HepG2 (cell line): ENCODE results near the gene COMMD7. TPM values are rescaled to one million over a fixed set of nuclear protein-coding genes. Genes with fewer than 3 reads are reported as not detected.
A peak's percentile ranks its signal among the peaks of the same experiment; 100 is the strongest.

ENCODE experiments used
- FOXC1 ChIP-seq: sonication (generic); formaldehyde crosslinking; IDR thresholded peaks from 2 replicates; pipeline ENCODE4 v1.8.0; 2022; ENCODE audit warnings: mild to moderate bottlenecking, missing genetic modification reagents, borderline replicate concordance
- MXD4 ChIP-seq: IDR thresholded peaks from 2 replicates; pipeline ENCODE4 v1.6.1; 2016; ENCODE audit warnings: mild to moderate bottlenecking, missing biosample characterization, missing genetic modification reagents
- RBFOX2 ChIP-seq: fragments of 200-400 bp; formaldehyde crosslinking; IDR thresholded peaks from 2 replicates; pipeline ENCODE4 v1.6.1; 2017; ENCODE audit warnings: low read depth, mild to moderate bottlenecking, low read length
- TARDBP ChIP-seq: sonication (generic); formaldehyde crosslinking; IDR thresholded peaks from 2 replicates; pipeline ENCODE4 v1.8.0; 2022; ENCODE audit warnings: mild to moderate bottlenecking, missing genetic modification reagents
- XBP1 ChIP-seq: sonication (generic); formaldehyde crosslinking; IDR thresholded peaks from 2 replicates; pipeline ENCODE4 v1.5.0; 2020; ENCODE audit warnings: missing genetic modification reagents
- ZNF224 ChIP-seq: sonication (generic); formaldehyde crosslinking; IDR thresholded peaks from 2 replicates; pipeline ENCODE4 v1.5.0; 2020; ENCODE audit warnings: mild to moderate bottlenecking, missing genetic modification reagents
- ZNF230 ChIP-seq: sonication (generic); formaldehyde crosslinking; IDR thresholded peaks from 2 replicates; pipeline ENCODE4 v1.4.0; 2020; ENCODE audit warnings: mild to moderate bottlenecking, missing genetic modification reagents
- ZNF30 ChIP-seq: sonication (generic); formaldehyde crosslinking; IDR thresholded peaks from 2 replicates; pipeline ENCODE4 v1.5.0; 2020; ENCODE audit warnings: mild to moderate bottlenecking, missing genetic modification reagents
- ZNF382 ChIP-seq: sonication (generic); formaldehyde crosslinking; IDR thresholded peaks from 2 replicates; pipeline ENCODE4 v1.5.0; 2020; ENCODE audit warnings: missing genetic modification reagents, mild to moderate bottlenecking, borderline replicate concordance
- ZNF44 ChIP-seq: sonication (generic); formaldehyde crosslinking; IDR thresholded peaks from 2 replicates; pipeline ENCODE4 v1.5.1; 2020; ENCODE audit warnings: mild to moderate bottlenecking, missing genetic modification reagents
- polyA plus RNA-seq, 8 experiments: library from polyadenylated mRNA; depleted of rRNA in 3 of 8; stranded (reverse) in 7 of 8; unstranded in 1 of 8; fragments of >200 nt; fragmentation: Illumina TruSeq in 4 of 8; extraction: Trizol in 4 of 8; gene quantifications; 2 replicates each; pipeline versions ENCODE4 v1.2.1 to v1.2.3, GENCODE V29; 2011 to 2016; ENCODE audit warnings: low read depth in 4 of 8, missing spikeins in 1 of 8, mixed read lengths in 1 of 8; ENCODE audit not compliant: insufficient read depth in 1 of 8
- total RNA-seq, 5 experiments: library from RNA; depleted of rRNA; stranded (reverse); fragments of >200 nt; fragmentation: Illumina TruSeq; extraction: Trizol; gene quantifications; 2 replicates each; pipeline ENCODE4 v1.2.3, GENCODE V29; 2016; ENCODE audit warnings: low read depth in 1 of 5
- TF ChIP-seq, protein P1 (sequence below): sonication (generic); formaldehyde crosslinking; IDR thresholded peaks from 2 replicates; pipeline ENCODE4 v1.9.0; 2021; ENCODE audit warnings: missing genetic modification reagents, mild to moderate bottlenecking, borderline replicate concordance
- TF ChIP-seq, protein P2 (sequence below): sonication (generic); formaldehyde crosslinking; IDR thresholded peaks from 2 replicates; pipeline ENCODE4 v1.8.0; 2022; ENCODE audit warnings: missing genetic modification reagents, mild to moderate bottlenecking, moderate library complexity, borderline replicate concordance
- TF ChIP-seq, protein P3 (sequence below), 2 experiments: sonication (generic) in 1 of 2; formaldehyde crosslinking in 1 of 2; IDR thresholded peaks; 2 replicates each; pipeline versions ENCODE4 v1.6.1 to v1.9.0; 2014 to 2022; ENCODE audit warnings: antibody characterized with exemption in 1 of 2, borderline replicate concordance in 1 of 2, inconsistent platforms in 1 of 2, low read depth in 1 of 2, missing genetic modification reagents in 1 of 2

Gene COMMD7
- total and polyA plus RNA-seq, 2 of the 13 experiments (the other 11 are each of a cell fraction or from before 2014, with no cell fraction given), result 42.1 to 53.3 TPM

DNA sequence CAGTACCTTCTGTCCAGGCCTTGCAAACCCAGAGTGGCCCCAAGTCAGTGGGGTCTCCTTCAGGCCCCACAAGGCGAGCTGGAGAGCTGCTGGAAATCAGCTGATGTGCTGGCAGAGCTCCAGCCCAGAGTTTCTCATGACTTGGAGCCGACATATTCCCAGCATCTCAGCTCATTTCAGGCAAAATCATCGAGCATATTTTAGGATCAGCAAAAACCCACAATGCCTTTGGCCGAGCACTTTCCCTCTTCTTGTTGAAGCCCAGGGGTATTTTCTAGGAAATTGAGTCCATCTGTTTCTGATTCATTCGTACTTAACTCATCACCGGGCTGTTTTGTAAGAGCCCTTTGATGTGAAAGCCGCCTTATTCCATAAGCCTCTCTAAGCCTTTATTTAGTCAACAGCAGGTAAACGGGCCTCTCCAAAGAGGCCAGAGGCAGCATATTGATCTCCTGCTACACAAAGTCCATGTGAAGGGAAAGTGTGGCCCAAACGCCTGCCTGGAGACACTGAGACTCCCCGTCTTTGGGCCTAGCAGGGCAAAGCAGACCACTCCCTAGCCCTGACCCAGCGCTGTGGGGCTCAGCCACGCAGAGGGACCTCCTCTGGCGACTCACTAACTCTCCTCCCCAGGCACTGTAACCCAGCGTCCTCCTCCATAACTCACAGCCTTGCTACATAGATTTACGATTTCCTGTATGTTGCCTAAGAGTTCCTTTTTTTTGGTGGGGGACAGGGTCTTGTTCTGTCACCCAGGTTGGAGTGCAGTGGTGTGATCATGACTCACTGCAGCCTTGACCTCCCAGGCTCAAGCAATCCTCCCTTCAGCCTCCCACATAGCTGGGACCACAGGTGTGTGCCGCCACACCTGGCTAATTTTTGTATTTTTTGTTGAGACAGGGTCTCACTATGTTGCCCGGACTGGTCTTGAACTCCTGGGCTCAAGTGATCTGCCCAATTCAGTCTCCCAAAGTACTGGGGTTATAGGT, 57.4 kb downstream of the COMMD7 start (continued):
- TF ChIP-seq, protein P1, sequence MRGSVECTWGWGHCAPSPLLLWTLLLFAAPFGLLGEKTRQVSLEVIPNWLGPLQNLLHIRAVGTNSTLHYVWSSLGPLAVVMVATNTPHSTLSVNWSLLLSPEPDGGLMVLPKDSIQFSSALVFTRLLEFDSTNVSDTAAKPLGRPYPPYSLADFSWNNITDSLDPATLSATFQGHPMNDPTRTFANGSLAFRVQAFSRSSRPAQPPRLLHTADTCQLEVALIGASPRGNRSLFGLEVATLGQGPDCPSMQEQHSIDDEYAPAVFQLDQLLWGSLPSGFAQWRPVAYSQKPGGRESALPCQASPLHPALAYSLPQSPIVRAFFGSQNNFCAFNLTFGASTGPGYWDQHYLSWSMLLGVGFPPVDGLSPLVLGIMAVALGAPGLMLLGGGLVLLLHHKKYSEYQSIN (CRISPR knock-in tag), result no peak
- TF ChIP-seq ZNF44 (no peak; the same call in none of the 2 replicates), ZNF224 (CRISPR knock-in tag) (no peak), ZNF30 (CRISPR knock-in tag) (no peak), MXD4 (CRISPR knock-in tag) (peak; percentile 63; the same call in 1 of the 2 replicates), XBP1 (CRISPR knock-in tag) (0 out of 2 replicates have a peak, but pooled peaks have one; percentile 36), RBFOX2 (peak; percentile 50; the same call in 1 of the 2 replicates), TARDBP (CRISPR knock-in tag) (peak; percentile 100), ZNF382 (CRISPR knock-in tag) (no peak), ZNF230 (CRISPR knock-in tag) (peak; percentile 83), FOXC1 (CRISPR knock-in tag) (peak; percentile 60; the same call in 1 of the 2 replicates)
- TF ChIP-seq, protein P2, sequence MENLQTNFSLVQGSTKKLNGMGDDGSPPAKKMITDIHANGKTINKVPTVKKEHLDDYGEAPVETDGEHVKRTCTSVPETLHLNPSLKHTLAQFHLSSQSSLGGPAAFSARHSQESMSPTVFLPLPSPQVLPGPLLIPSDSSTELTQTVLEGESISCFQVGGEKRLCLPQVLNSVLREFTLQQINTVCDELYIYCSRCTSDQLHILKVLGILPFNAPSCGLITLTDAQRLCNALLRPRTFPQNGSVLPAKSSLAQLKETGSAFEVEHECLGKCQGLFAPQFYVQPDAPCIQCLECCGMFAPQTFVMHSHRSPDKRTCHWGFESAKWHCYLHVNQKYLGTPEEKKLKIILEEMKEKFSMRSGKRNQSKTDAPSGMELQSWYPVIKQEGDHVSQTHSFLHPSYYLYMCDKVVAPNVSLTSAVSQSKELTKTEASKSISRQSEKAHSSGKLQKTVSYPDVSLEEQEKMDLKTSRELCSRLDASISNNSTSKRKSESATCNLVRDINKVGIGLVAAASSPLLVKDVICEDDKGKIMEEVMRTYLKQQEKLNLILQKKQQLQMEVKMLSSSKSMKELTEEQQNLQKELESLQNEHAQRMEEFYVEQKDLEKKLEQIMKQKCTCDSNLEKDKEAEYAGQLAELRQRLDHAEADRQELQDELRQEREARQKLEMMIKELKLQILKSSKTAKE (CRISPR knock-in tag), result peak; percentile 85; the same call in 1 of the 2 replicates
- TF ChIP-seq, protein P3, sequence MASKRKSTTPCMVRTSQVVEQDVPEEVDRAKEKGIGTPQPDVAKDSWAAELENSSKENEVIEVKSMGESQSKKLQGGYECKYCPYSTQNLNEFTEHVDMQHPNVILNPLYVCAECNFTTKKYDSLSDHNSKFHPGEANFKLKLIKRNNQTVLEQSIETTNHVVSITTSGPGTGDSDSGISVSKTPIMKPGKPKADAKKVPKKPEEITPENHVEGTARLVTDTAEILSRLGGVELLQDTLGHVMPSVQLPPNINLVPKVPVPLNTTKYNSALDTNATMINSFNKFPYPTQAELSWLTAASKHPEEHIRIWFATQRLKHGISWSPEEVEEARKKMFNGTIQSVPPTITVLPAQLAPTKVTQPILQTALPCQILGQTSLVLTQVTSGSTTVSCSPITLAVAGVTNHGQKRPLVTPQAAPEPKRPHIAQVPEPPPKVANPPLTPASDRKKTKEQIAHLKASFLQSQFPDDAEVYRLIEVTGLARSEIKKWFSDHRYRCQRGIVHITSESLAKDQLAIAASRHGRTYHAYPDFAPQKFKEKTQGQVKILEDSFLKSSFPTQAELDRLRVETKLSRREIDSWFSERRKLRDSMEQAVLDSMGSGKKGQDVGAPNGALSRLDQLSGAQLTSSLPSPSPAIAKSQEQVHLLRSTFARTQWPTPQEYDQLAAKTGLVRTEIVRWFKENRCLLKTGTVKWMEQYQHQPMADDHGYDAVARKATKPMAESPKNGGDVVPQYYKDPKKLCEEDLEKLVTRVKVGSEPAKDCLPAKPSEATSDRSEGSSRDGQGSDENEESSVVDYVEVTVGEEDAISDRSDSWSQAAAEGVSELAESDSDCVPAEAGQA (IDR thresholded peaks at IDR 0.05; ENCODE audit: low read depth), result peak; percentile 72
- TF ChIP-seq, protein P3 (CRISPR knock-in tag; IDR thresholded peaks at IDR 0.05; ENCODE audit: borderline replicate concordance), result peak; percentile 76; the same call in 1 of the 2 replicates
